A549 (cell line): ENCODE measurements around the gene GLB1L3.

ENCODE experiments used
- CEBPB ChIP-seq, 2 experiments: fragments of >200 bp in 1 of 2; sonication (Bioruptor Twin) in 1 of 2; formaldehyde crosslinking in 1 of 2; IDR thresholded peaks; 2 replicates each; pipeline ENCODE4 v1.6.1; 2012 to 2016
- CHD2 ChIP-seq: fragments of 150-350 bp; IDR thresholded peaks from 2 replicates; pipeline ENCODE4 v1.6.1; 2014; ENCODE audit warnings: low read length; ENCODE audit not compliant: partially characterized antibody
- CTCF ChIP-seq: fragments of >200 bp; sonication (Bioruptor Twin); formaldehyde crosslinking; IDR thresholded peaks from 3 replicates; pipeline ENCODE4 v1.5.1; 2016
- HOXA7 ChIP-seq: fragments of 250-450 bp; sonication (Bioruptor Pico); IDR thresholded peaks from 2 replicates; pipeline ENCODE4 v1.5.0; 2020; ENCODE audit warnings: mild to moderate bottlenecking, moderate library complexity
- MAX ChIP-seq: IDR thresholded peaks from 2 replicates; pipeline ENCODE4 v1.6.1; 2012
- MAZ ChIP-seq: fragments of 150-350 bp; IDR thresholded peaks from 2 replicates; pipeline ENCODE4 v1.6.1; 2014; ENCODE audit warnings: antibody characterized with exemption, low read depth, low read length, borderline replicate concordance
- PBX3 ChIP-seq: IDR thresholded peaks from 2 replicates; pipeline ENCODE4 v1.6.1; 2012
- PHF8 ChIP-seq: fragments of 200-600 bp; sonication (generic); IDR thresholded peaks from 2 replicates; pipeline ENCODE4 v1.6.1; 2016; ENCODE audit warnings: low read depth, mild to moderate bottlenecking, antibody characterized with exemption, moderate library complexity, borderline replicate concordance
- RAD21 ChIP-seq, 2 experiments: fragments of >200 bp in 1 of 2; sonication (Bioruptor Twin) in 1 of 2; formaldehyde crosslinking in 1 of 2; IDR thresholded peaks in 1 of 2; conservative IDR thresholded peaks in 1 of 2; 2 replicates in 1 of 2; 3 replicates in 1 of 2; pipeline ENCODE4 v1.6.1; 2012 to 2018; ENCODE audit warnings: inconsistent platforms in 1 of 2
- REST ChIP-seq: fragments of 200-600 bp; sonication (generic); IDR thresholded peaks from 2 replicates; pipeline ENCODE4 v1.6.1; 2016; ENCODE audit warnings: antibody characterized with exemption, mild to moderate bottlenecking, moderate library complexity
- RFX5 ChIP-seq: fragments of 450-650 bp; IDR thresholded peaks from 2 replicates; pipeline ENCODE4 v1.7.1; 2014; ENCODE audit warnings: antibody characterized with exemption, mild to moderate bottlenecking, moderate library complexity
- SREBF2 ChIP-seq: fragments of 450-650 bp; IDR thresholded peaks from 2 replicates; pipeline ENCODE4 v1.6.1; 2014; ENCODE audit warnings: mild to moderate bottlenecking, moderate library complexity
- USF2 ChIP-seq: fragments of 450-650 bp; IDR thresholded peaks from 2 replicates; pipeline ENCODE4 v1.6.1; 2014; ENCODE audit warnings: antibody characterized with exemption

- TF ChIP-seq SREBF2 (no peak), CTCF (no peak), RFX5 (no peak), HOXA7 (no peak), PBX3 (no peak), REST (no peak), RAD21 (conservative IDR thresholded peaks at IDR 0.05 in 1 of 2, IDR thresholded peaks at IDR 0.05 in 1 of 2) (no peak), MAZ (no peak), MAX (no peak), CEBPB (IDR thresholded peaks at IDR 0.05) (no peak), PHF8 (no peak), CHD2 (no peak), USF2 (no peak)
Measured at GRCh38 chr11:134228625-134229024, 47.6 kb upstream of the GLB1L3 start.
